Lung (tissue), 12 donors: Measurements from ENCODE around the gene SPATC1L. TPM values are rescaled to one million over a fixed set of nuclear protein-coding genes. Genes with fewer than 3 reads are reported as not detected.
"Not testable (repeated sequence)": the region's sequence is repeated elsewhere in the genome, so short reads cannot be mapped to it uniquely, and the experiment has no call there.

ENCODE experiments used
- ATAC-seq: fragments of 200-7000 bp; cut with Tn5 transposase; one replicate; pipeline ENCODE4 v1.9.1; 2020; ENCODE audit warnings: moderate number of reproducible peaks; ENCODE audit not compliant: insufficient read depth, low FRiP score
- DNase-seq, 3 donors: peaks; one replicate each; pipeline ENCODE4 v3.0.0-alpha.2; 2013 to 2017
- H3K27ac ChIP-seq, 2 donors: one replicate each; pipeline ENCODE4 v1.5.1; 2013; ENCODE audit warnings: mild to moderate bottlenecking in 2 of 2, moderate library complexity in 2 of 2, control low read depth in 1 of 2, inconsistent platforms in 1 of 2, low read depth in 1 of 2, low read length in 1 of 2
- H3K27me3 ChIP-seq, 3 donors: one replicate each; pipeline ENCODE4 v1.5.1; 2013; ENCODE audit warnings: low read length in 2 of 3; ENCODE audit not compliant: control insufficient read depth in 3 of 3, insufficient read depth in 3 of 3
- H3K36me3 ChIP-seq, 4 donors: one replicate each; pipeline ENCODE4 v1.5.1; 2013; ENCODE audit warnings: low read length in 4 of 4, mild to moderate bottlenecking in 1 of 4, moderate library complexity in 1 of 4; ENCODE audit not compliant: control insufficient read depth in 4 of 4, insufficient read depth in 4 of 4
- H3K4me1 ChIP-seq, 5 donors: one replicate each; pipeline ENCODE4 v1.5.1; 2013; ENCODE audit warnings: low read length in 5 of 5, mild to moderate bottlenecking in 2 of 5, moderate library complexity in 1 of 5; ENCODE audit not compliant: control insufficient read depth in 5 of 5, insufficient read depth in 5 of 5
- H3K4me3 ChIP-seq: one replicate; pipeline ENCODE4 v1.5.1; 2013; ENCODE audit warnings: mild to moderate bottlenecking, control low read depth, moderate library complexity
- H3K9ac ChIP-seq, 2 donors: one replicate each; pipeline ENCODE4 v1.5.1; 2013; ENCODE audit warnings: low read length in 2 of 2, control low read depth in 1 of 2; ENCODE audit not compliant: insufficient read depth in 1 of 2
- H3K9me3 ChIP-seq, 4 donors: one replicate each; pipeline ENCODE4 v1.5.1; 2013; ENCODE audit warnings: low read length in 3 of 4, mild to moderate bottlenecking in 1 of 4, moderate library complexity in 1 of 4; ENCODE audit not compliant: control insufficient read depth in 4 of 4, insufficient read depth in 3 of 4
- WGBS, 2 donors: extraction: QIAGEN DNeasy Blood & Tissue Kit; methylation state at CpG; one replicate each; pipeline ENCODE4 v1.1.7; 2013; 5-methylcytosine and 5-hydroxymethylcytosine counted together
- polyA plus RNA-seq, 2 donors: library from polyadenylated mRNA; stranded (reverse); fragments of 200-250 nt; gene quantifications; one replicate each; pipeline ENCODE4 v1.2.1, GENCODE V29; 2013
- total RNA-seq, 2 donors: library from RNA; depleted of rRNA in 1 of 2; stranded (reverse); fragments of >200 nt in 1 of 2; gene quantifications; one replicate each; pipeline ENCODE4 v1.2.1, GENCODE V29; 2014 to 2021
- TF ChIP-seq, protein P1 (sequence below): IDR thresholded peaks from 2 replicates; pipeline ENCODE4 v1.5.1; 2012; ENCODE audit warnings: mild to moderate bottlenecking; ENCODE audit errors: control extremely low read depth, extremely low read depth
- donor health status: control.
- donor health status: control.
- donor health status: Bipolar disorder and iron deficiency.
- donor health status: healthy.
- donor health status: DM: yes; HTN: yes; CAD: no.

Gene SPATC1L
- total and polyA plus RNA-seq, 4 donors: 6.6 to 15.6 (median 11.0) TPM

DNA sequence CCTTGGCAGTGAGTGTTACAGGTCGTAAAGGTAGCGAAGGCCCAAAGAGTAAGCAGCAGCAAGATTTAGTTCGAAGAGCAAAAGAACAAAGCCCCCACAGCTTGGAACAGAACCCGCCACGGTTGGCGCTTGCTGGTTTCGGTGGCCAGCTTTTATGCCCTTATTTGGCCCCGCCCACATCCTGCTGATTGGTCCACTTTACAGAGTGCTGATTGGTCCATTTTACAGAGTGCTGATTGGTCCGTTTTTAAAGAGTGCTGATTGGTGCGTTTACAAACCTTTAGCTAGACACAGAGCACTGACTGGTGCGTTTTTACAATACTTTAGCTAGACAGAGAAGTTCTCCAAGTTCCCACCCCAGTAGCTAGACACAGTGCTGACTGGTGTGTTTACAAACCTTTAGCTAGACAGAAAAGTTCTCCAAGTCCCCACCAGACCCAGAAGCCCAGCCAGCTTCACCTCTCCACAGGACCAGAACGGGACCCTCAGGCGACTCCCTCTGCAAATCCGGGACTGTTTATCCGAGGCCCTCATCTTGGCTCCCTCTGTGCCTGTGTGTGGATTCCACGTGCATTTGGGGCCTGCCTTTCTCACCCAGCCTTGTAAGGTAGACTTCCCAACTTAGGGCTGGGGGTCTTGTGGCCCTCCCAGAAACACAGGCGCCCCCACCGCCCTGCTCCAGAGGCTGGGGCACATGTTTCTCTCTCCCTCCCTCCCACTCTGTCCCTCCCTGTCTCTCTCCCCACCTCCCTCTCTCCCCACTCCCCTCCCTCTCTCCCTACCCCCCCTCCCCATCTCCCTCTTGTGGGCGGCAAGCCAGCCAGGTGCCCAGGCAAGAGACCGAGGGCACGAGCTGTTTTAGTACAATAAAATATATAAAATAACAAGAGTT lies 41.4 kb downstream of the SPATC1L start:
- H3K27ac ChIP-seq: no peak overlapping the region
- H3K4me1 ChIP-seq: peaks cover 0 to 6% (median 0%) of the 10 kb centered on the region in 5 donors

DNA sequence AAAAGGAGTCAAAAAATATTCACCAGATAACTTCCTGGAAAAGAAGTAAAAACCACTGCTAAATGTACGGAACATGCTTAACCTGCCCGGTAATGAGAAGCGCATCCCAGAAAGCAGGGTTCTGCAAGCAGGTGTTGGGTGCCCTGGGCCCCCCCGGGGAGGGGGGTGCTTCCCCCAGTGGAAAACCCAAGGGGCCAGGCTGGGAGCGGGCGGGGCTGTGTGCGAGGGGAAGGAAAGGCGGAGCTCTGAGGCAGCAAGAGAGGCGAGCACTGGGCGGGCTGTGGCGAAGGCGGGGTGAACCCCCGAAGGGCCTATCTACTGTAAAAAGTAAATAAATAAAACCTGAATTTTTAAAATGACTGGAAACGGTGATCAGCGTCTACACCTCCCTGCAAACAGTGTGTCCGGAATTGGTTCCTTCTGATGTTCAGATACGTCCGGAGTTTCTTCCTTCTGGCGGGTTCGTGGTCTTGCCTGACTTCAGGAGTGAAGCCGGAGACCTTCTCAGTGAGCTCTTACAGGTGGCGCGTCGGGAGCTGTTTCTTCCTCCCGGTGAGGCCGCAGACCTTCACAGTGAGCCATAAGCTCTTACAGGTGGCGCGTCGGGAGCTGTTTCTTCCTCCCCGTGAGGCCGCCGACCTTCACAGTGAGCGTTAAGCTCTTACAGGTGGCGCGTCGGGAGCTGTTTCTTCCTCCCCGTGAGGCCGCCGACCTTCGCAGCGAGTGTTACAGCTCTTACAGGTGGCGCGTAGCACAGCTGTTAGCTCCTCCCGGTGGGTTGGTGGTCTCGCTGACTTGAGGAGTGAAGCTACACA lies 42.3 kb downstream of the SPATC1L start:
- Histone ChIP-seq H3K4me1 (peaks cover 0 to 6% (median 0%) of the 10 kb centered on the region in 5 donors), H3K9ac (no peak overlapping the region), H3K4me3 (no peak overlapping the region), H3K27ac (no peak overlapping the region), H3K9me3 (peaks cover 0 to 3% (median 0%) of the 10 kb centered on the region in 4 donors), H3K27me3 (peaks cover 0 to 5% (median 0%) of the 10 kb centered on the region in 3 donors), H3K36me3 (no peaks in the 10 kb centered on the region)
- WGBS, 2 donors: 92 to 96% methylated on average over 45 of the region's 45 CpGs
- TF ChIP-seq, protein P1, sequence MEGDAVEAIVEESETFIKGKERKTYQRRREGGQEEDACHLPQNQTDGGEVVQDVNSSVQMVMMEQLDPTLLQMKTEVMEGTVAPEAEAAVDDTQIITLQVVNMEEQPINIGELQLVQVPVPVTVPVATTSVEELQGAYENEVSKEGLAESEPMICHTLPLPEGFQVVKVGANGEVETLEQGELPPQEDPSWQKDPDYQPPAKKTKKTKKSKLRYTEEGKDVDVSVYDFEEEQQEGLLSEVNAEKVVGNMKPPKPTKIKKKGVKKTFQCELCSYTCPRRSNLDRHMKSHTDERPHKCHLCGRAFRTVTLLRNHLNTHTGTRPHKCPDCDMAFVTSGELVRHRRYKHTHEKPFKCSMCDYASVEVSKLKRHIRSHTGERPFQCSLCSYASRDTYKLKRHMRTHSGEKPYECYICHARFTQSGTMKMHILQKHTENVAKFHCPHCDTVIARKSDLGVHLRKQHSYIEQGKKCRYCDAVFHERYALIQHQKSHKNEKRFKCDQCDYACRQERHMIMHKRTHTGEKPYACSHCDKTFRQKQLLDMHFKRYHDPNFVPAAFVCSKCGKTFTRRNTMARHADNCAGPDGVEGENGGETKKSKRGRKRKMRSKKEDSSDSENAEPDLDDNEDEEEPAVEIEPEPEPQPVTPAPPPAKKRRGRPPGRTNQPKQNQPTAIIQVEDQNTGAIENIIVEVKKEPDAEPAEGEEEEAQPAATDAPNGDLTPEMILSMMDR: no peak
- ATAC-seq (no peak), DNase-seq (no peak)

More for the DNA sequence above, 41.4 kb downstream of the SPATC1L start:
- Histone ChIP-seq H3K36me3 (no peaks in the 10 kb centered on the region), H3K9me3 (peaks cover 0 to 3% (median 0%) of the 10 kb centered on the region in 4 donors), H3K27me3 (peaks cover 0 to 5% (median 0%) of the 10 kb centered on the region in 3 donors), H3K4me3 (no peak overlapping the region), H3K9ac (no peak overlapping the region)
- TF ChIP-seq, protein P1: no peak
- 85 to 86% methylated on average over 21 of the region's 21 CpGs for WGBS, 2 donors
- DNase-seq (no peak), ATAC-seq (no peak)

DNA sequence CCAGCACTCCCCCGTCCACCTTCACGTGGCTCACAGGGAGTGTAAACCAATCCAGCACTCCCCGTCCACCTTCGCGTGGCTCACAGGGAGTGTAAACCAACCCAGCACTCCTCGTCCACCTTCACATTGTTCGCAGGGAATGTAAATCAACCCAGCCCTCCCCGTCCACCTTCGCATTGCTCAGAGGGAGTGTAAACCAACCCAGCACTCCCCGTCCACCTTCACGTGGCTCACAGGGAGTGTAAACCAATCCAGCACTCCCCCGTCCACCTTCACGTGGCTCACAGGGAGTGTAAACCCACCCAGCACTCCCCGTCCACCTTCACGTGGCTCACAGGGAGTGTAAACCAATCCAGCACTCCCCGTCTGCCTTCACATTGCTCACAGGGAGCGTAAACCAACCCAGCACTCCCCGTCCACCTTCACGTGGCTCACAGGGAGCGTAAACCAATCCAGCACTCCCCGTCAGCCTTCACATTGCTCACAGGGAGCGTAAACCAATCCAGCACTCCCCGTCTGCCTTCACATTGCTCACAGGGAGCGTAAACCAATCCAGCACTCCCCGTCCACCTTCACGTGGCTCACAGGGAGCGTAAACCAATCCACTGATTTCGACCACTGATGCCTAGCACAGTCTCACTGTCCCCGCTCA lies 43.8 kb downstream of the SPATC1L start:
- WGBS, 2 donors: 52 to 80% methylated on average over 29 of the region's 29 CpGs
- not testable (repeated sequence) for DNase-seq, ATAC-seq

More for the DNA sequence above, 43.8 kb downstream of the SPATC1L start:
- H3K9me3 ChIP-seq, H3K27ac ChIP-seq, H3K36me3 ChIP-seq, H3K27me3 ChIP-seq, H3K9ac ChIP-seq, H3K4me3 ChIP-seq: not testable (repeated sequence)
- peaks cover 0 to 12% (median 0%) of the 10 kb centered on the region in 5 donors for H3K4me1 ChIP-seq
